Liver (tissue), 9 donors: ENCODE results near the gene LMBR1L. TPM values are rescaled to one million over a fixed set of nuclear protein-coding genes. Genes with fewer than 3 reads are reported as not detected.

Experiments used
- DNase-seq: peaks from one replicate; pipeline ENCODE4 v3.0.0-alpha.2; 2017; ENCODE audit warnings: low spot score
- H3K27ac ChIP-seq, 2 donors: one replicate each; pipeline ENCODE4 v1.7.0; 2013; ENCODE audit warnings: inconsistent platforms in 2 of 2, low read length in 2 of 2, control low read depth in 1 of 2, low read depth in 1 of 2, mild to moderate bottlenecking in 1 of 2
- H3K27me3 ChIP-seq, 4 donors: one replicate each; pipeline versions ENCODE4 v1.6.1 to v1.7.0; 2013; ENCODE audit warnings: low read length in 3 of 4, inconsistent platforms in 1 of 4, mild to moderate bottlenecking in 1 of 4, moderate library complexity in 1 of 4; ENCODE audit not compliant: control insufficient read depth in 4 of 4, insufficient read depth in 4 of 4
- H3K36me3 ChIP-seq, 4 donors: one replicate each; pipeline versions ENCODE4 v1.6.1 to v1.7.0; 2013; ENCODE audit warnings: low read length in 3 of 4, mild to moderate bottlenecking in 3 of 4, low read depth in 1 of 4, moderate library complexity in 1 of 4; ENCODE audit not compliant: control insufficient read depth in 4 of 4, insufficient read depth in 3 of 4
- H3K4me1 ChIP-seq, 4 donors: one replicate each; pipeline versions ENCODE4 v1.6.1 to v1.7.0; 2013; ENCODE audit warnings: low read length in 3 of 4, mild to moderate bottlenecking in 3 of 4, moderate library complexity in 1 of 4; ENCODE audit not compliant: control insufficient read depth in 4 of 4, insufficient read depth in 4 of 4
- H3K4me3 ChIP-seq, 3 donors: one replicate each; pipeline versions ENCODE4 v1.6.1 to v1.7.0; 2013; ENCODE audit warnings: low read length in 3 of 3, control low read depth in 1 of 3, low read depth in 1 of 3, mild to moderate bottlenecking in 1 of 3
- H3K9ac ChIP-seq, 2 donors: one replicate each; pipeline ENCODE4 v1.7.0; 2013; ENCODE audit warnings: low read length in 2 of 2, mild to moderate bottlenecking in 2 of 2, moderate library complexity in 2 of 2, control low read depth in 1 of 2, low read depth in 1 of 2
- H3K9me3 ChIP-seq, 4 donors: one replicate each; pipeline versions ENCODE4 v1.6.1 to v1.7.0; 2013; ENCODE audit warnings: low read length in 3 of 4; ENCODE audit not compliant: control insufficient read depth in 4 of 4
- EGR1 ChIP-seq, 2 donors: IDR thresholded peaks; 2 replicates each; pipeline ENCODE4 v1.6.1; 2016 to 2018; ENCODE audit warnings: antibody characterized with exemption in 2 of 2, low read depth in 2 of 2
- FOXA1 ChIP-seq: IDR thresholded peaks from 2 replicates; pipeline ENCODE4 v1.6.1; 2016; ENCODE audit warnings: antibody characterized with exemption
- FOXA2 ChIP-seq: IDR thresholded peaks from 2 replicates; pipeline ENCODE4 v1.6.1; 2016; ENCODE audit warnings: antibody characterized with exemption
- HNF4A ChIP-seq, 2 donors: conservative IDR thresholded peaks; 2 replicates each; pipeline ENCODE4 v1.6.1; 2016; ENCODE audit warnings: antibody characterized with exemption in 2 of 2, mild to moderate bottlenecking in 2 of 2
- HNF4G ChIP-seq: IDR thresholded peaks from 2 replicates; pipeline ENCODE4 v1.6.1; 2016; ENCODE audit warnings: antibody characterized with exemption
- NR2F2 ChIP-seq: IDR thresholded peaks from 2 replicates; pipeline ENCODE4 v1.6.1; 2016; ENCODE audit warnings: antibody characterized with exemption
- RAD21 ChIP-seq, 2 donors: IDR thresholded peaks; 2 replicates each; pipeline ENCODE4 v1.6.1; 2016; ENCODE audit warnings: antibody characterized with exemption in 2 of 2, mild to moderate bottlenecking in 2 of 2
- RXRA ChIP-seq, 2 donors: IDR thresholded peaks; 2 replicates each; pipeline ENCODE4 v1.6.1; 2017 to 2018; ENCODE audit warnings: antibody characterized with exemption in 2 of 2, mild to moderate bottlenecking in 1 of 2
- SP1 ChIP-seq: IDR thresholded peaks from 2 replicates; pipeline ENCODE4 v1.6.1; 2018; ENCODE audit warnings: antibody characterized with exemption, mild to moderate bottlenecking
- TAF1 ChIP-seq: conservative IDR thresholded peaks from 2 replicates; pipeline ENCODE4 v1.6.1; 2016; ENCODE audit warnings: antibody characterized with exemption, mild to moderate bottlenecking
- YY1 ChIP-seq: IDR thresholded peaks from 2 replicates; pipeline ENCODE4 v1.6.1; 2016; ENCODE audit warnings: antibody characterized with exemption, mild to moderate bottlenecking
- ZBTB33 ChIP-seq: IDR thresholded peaks from 2 replicates; pipeline ENCODE4 v1.6.1; 2016; ENCODE audit warnings: antibody characterized with exemption
- WGBS: extraction: QIAGEN DNeasy Blood & Tissue Kit; methylation state at CpG from one replicate; pipeline ENCODE4 v1.1.7; 2013; 5-methylcytosine and 5-hydroxymethylcytosine counted together
- polyA plus RNA-seq, 2 donors: library from polyadenylated mRNA; stranded (reverse) in 1 of 2; unstranded in 1 of 2; fragments of 200-250 nt in 1 of 2; fragments of >200 nt in 1 of 2; fragmentation: Nextera tagmentation in 1 of 2; extraction: Ambion mirVana in 1 of 2; gene quantifications; one replicate each; pipeline versions ENCODE4 v1.2.1 to v1.2.3, GENCODE V29; 2013 to 2015
- total RNA-seq, 2 donors: library from RNA; depleted of rRNA; stranded (reverse); fragments of >200 nt; gene quantifications; one replicate each; pipeline ENCODE4 v1.2.3, GENCODE V29; 2014
- TF ChIP-seq, protein P1 (sequence below): IDR thresholded peaks from 2 replicates; pipeline ENCODE4 v1.6.1; 2016; ENCODE audit warnings: antibody characterized with exemption, mild to moderate bottlenecking
- TF ChIP-seq, protein P2 (sequence below): IDR thresholded peaks from 2 replicates; pipeline ENCODE4 v1.6.1; 2016; ENCODE audit warnings: antibody characterized with exemption
- TF ChIP-seq, protein P3 (sequence below): fragments of 150-350 bp; IDR thresholded peaks from 2 replicates; pipeline ENCODE4 v1.5.1; 2017; ENCODE audit warnings: improper control_type of control experiment, low read depth, low read length; ENCODE audit not compliant: missing input control
- donor health status: healthy.
- donor health status: healthy.
- donor health status: healthy.
- donor health status: healthy.
- donor health status: healthy.

LMBR1L gene
- total and polyA plus RNA-seq, 4 donors: 9.3 to 23.7 (median 11.8) TPM

DNA sequence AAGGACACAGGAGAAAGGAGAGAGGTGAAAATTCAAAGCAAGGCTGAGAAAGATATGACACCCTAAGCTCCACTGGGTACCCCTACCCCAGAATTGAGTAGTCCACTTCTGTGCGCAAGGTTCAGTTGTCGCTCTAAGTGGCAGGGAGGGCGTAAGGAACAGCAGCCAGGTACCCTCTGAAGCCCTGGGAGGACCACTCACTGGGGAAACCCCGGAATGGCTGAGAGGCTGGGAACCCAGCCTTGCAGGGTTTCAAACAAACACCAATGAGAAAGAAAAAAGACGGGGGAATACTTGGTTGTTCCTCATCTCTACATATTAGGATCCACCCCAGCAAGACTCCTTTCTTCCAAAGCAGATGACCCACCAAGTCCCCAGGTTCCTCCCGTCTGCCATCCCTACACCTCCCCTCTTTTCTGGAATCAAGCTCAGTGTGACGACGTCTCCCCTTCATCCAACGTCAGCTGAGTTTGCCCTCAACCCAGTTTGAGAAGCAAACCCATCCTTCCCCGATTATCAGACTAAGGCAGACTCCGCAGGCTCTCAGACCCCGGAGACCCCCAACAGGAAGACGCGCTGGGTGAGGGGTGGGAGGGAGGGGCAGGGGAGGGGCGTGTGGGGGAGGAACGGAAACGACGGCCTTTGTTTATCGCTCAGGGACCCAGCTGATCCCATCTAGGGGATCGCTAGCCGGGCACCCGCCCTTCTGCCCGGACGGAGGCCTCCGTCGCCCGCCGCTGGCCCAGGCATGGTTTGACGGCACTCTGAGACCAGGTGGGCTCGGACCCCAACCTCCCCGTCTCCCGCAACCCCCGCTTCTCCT is 795 bp downstream of the LMBR1L start (continued):
- TF ChIP-seq, protein P1, sequence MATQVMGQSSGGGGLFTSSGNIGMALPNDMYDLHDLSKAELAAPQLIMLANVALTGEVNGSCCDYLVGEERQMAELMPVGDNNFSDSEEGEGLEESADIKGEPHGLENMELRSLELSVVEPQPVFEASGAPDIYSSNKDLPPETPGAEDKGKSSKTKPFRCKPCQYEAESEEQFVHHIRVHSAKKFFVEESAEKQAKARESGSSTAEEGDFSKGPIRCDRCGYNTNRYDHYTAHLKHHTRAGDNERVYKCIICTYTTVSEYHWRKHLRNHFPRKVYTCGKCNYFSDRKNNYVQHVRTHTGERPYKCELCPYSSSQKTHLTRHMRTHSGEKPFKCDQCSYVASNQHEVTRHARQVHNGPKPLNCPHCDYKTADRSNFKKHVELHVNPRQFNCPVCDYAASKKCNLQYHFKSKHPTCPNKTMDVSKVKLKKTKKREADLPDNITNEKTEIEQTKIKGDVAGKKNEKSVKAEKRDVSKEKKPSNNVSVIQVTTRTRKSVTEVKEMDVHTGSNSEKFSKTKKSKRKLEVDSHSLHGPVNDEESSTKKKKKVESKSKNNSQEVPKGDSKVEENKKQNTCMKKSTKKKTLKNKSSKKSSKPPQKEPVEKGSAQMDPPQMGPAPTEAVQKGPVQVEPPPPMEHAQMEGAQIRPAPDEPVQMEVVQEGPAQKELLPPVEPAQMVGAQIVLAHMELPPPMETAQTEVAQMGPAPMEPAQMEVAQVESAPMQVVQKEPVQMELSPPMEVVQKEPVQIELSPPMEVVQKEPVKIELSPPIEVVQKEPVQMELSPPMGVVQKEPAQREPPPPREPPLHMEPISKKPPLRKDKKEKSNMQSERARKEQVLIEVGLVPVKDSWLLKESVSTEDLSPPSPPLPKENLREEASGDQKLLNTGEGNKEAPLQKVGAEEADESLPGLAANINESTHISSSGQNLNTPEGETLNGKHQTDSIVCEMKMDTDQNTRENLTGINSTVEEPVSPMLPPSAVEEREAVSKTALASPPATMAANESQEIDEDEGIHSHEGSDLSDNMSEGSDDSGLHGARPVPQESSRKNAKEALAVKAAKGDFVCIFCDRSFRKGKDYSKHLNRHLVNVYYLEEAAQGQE: no peak
- TF ChIP-seq HNF4G: no peak
- no peak for TF ChIP-seq FOXA1

DNA sequence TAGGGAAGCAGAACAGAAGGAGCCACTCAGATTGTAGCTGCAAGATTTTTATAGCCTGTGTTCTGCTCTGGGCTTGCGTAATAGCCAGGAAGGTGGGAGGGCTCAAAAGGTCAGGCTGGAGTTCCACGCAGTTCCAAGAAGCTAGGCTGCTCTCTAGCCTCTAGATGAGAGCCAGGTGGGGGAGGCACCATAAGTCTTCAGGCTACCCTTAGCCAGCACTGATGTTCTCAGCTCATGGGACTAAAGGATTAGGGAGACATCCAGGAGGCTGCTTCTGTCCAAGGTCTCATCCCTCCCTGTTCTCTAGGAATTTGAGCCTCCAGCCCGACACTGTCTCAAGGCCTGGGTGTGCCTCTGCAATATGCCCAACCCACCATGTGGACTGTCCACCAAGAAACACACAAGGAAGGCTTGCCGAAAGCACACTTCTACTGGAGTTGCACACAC is 1.7 kb downstream of the LMBR1L start:
- H3K4me1 ChIP-seq: peaks cover 5 to 22% (median 14%) of the 10 kb centered on the region in 4 donors
- no peaks in the 10 kb centered on the region for H3K9me3 ChIP-seq
- no peak for DNase-seq
- H3K4me3 ChIP-seq: peak overlapping the region; percentile 26 to 80 (median 64)
- 19% methylated on average over 4 of the region's 4 CpGs for WGBS
- H3K36me3 ChIP-seq: peaks cover 3 to 7% (median 5%) of the 10 kb centered on the region in 4 donors
- peak; percentile 54 for TF ChIP-seq SP1
- TF ChIP-seq FOXA2: no peak
- TF ChIP-seq, protein P2, sequence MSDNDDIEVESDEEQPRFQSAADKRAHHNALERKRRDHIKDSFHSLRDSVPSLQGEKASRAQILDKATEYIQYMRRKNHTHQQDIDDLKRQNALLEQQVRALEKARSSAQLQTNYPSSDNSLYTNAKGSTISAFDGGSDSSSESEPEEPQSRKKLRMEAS: no peak
- TF ChIP-seq HNF4A (conservative IDR thresholded peaks at IDR 0.05): peak; percentile 62 to 73
- TF ChIP-seq RXRA (IDR thresholded peaks at IDR 0.05): peak; percentile 47 to 48
- peak; percentile 71 for TF ChIP-seq NR2F2
- TF ChIP-seq TAF1: no peak
- no peak for TF ChIP-seq RAD21 (IDR thresholded peaks at IDR 0.05)
- TF ChIP-seq, protein P1: no peak
- no peak for TF ChIP-seq EGR1 (IDR thresholded peaks at IDR 0.05; ENCODE audit: low read depth in 2 of 2)
- TF ChIP-seq, protein P3, sequence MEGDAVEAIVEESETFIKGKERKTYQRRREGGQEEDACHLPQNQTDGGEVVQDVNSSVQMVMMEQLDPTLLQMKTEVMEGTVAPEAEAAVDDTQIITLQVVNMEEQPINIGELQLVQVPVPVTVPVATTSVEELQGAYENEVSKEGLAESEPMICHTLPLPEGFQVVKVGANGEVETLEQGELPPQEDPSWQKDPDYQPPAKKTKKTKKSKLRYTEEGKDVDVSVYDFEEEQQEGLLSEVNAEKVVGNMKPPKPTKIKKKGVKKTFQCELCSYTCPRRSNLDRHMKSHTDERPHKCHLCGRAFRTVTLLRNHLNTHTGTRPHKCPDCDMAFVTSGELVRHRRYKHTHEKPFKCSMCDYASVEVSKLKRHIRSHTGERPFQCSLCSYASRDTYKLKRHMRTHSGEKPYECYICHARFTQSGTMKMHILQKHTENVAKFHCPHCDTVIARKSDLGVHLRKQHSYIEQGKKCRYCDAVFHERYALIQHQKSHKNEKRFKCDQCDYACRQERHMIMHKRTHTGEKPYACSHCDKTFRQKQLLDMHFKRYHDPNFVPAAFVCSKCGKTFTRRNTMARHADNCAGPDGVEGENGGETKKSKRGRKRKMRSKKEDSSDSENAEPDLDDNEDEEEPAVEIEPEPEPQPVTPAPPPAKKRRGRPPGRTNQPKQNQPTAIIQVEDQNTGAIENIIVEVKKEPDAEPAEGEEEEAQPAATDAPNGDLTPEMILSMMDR: no peak
- TF ChIP-seq YY1: no peak
- no peak for TF ChIP-seq HNF4G
- TF ChIP-seq ZBTB33: no peak
- TF ChIP-seq FOXA1: no peak
- H3K27ac ChIP-seq: peak overlapping the region; percentile 95 to 96
- no peaks in the 10 kb centered on the region for H3K27me3 ChIP-seq
- no peak overlapping the region for H3K9ac ChIP-seq
